ENCODE results near the gene AP3D1. TPM values are rescaled to one million over a fixed set of nuclear protein-coding genes. Genes with fewer than 3 reads are reported as not detected.

AP3D1 gene
- total and polyA plus RNA-seq, 9 of the 15 experiments (the other 6 are each of a cell fraction or from before 2014, with no cell fraction given), result 1.2 to 86.1 (median 35.9) TPM

- in situ Hi-C loops (cut with MboI) (no loop called here), intact Hi-C loops (cut with micrococcal nuclease) (no loop called here)
- peaks cover 0 to 54% of the 10 kb centered on the region in 2 experiments; a peak in 3 of 5 replicates for H3K4me1 ChIP-seq (replicated peaks in 1 of 2; ENCODE audit: control insufficient read depth in 2 of 2, insufficient read depth in 2 of 2, low read length in 2 of 2)
- ChIA-PET CTCF (ENCODE audit: low intra/inter-chr PET ratio) (no interaction called here), POLR2A (interaction anchor here (0.6 to 2.5 kb wide), 3 partner anchors 9 to 45 kb away, joined by 4 to 7 read pairs (median 5); no protein-coding TSS in a partner anchor)
- peaks cover 77% of the 10 kb centered on the region for H3K79me2 ChIP-seq (ENCODE audit: control insufficient read depth, insufficient read depth, low read length)
- no peak overlapping the region for H2AFZ ChIP-seq (ENCODE audit: low read depth, low read length)
- H3K9me1 ChIP-seq (ENCODE audit: control insufficient read depth, insufficient read depth, low read length), result peaks cover 8% of the 10 kb centered on the region
- H3K27me3 ChIP-seq (ENCODE audit: control insufficient read depth in 2 of 2, insufficient read depth in 2 of 2, low read length in 2 of 2), result no peaks in the 10 kb centered on the region
- H3K9me3 ChIP-seq (replicated peaks; ENCODE audit: control insufficient read depth, insufficient read depth, low read depth, low read length), result no peaks in the 10 kb centered on the region
- H4K20me1 ChIP-seq (replicated peaks; ENCODE audit: control insufficient read depth, insufficient read depth, low read length), result peaks cover 9% of the 10 kb centered on the region
- FAIRE-seq, result no peak
- no peak overlapping the region for H3K4me2 ChIP-seq (ENCODE audit: insufficient read depth, low read length)
- no peak for DNase-seq (ENCODE audit: extremely low read depth in 1 of 4, low spot score in 3 of 4)
- H3K27ac ChIP-seq (ENCODE audit: extremely low read depth, low read depth, low read length), result no peak overlapping the region
- no TSS peak for BruUV-seq (replicated peaks)
- H3K9ac ChIP-seq (ENCODE audit: insufficient read depth in 1 of 2, low read depth in 2 of 2, low read length in 2 of 2), result no peak overlapping the region
- no peak for ATAC-seq
- WGBS (ENCODE audit: insufficient coverage, low coverage, missing lambda C conversion rate), result 90% methylated on average over 11 of the region's 11 CpGs
- TF ChIP-seq FIP1L1 (IDR thresholded peaks at IDR 0.05; ENCODE audit: low read depth, low read length, poor library complexity, severe bottlenecking), result no peak
- no peak for TF ChIP-seq CLOCK (CRISPR knock-in tag; IDR thresholded peaks at IDR 0.05; ENCODE audit: borderline replicate concordance)
- TF ChIP-seq KLF10 (CRISPR knock-in tag; IDR thresholded peaks at IDR 0.05), result no peak
- no peak overlapping the region for H3K4me3 ChIP-seq
- peaks cover 92% of the 10 kb centered on the region for H3K36me3 ChIP-seq (ENCODE audit: control insufficient read depth, insufficient read depth, low read length)
These were observed 34.3 kb upstream of the AP3D1 start for GRCh38 chr19:2185734-2186070.
